K562 (cell line): ENCODE measurements around the gene PSORS1C1. TPM values are rescaled to one million over a fixed set of nuclear protein-coding genes. Genes with fewer than 3 reads are reported as not detected.
A peak's percentile ranks its signal among the peaks of the same experiment; 100 is the strongest.

ENCODE experiments used
- CBX5 ChIP-seq: IDR thresholded peaks from 2 replicates; pipeline ENCODE4 v1.6.1; 2014; ENCODE audit warnings: low read depth, borderline replicate concordance
- CLOCK ChIP-seq: fragments of 250-450 bp; sonication (Bioruptor Pico); IDR thresholded peaks from 2 replicates; pipeline ENCODE4 v1.4.0; 2020; ENCODE audit warnings: mild to moderate bottlenecking, moderate library complexity, borderline replicate concordance
- CREB3 ChIP-seq: fragments of 450-650 bp; conservative IDR thresholded peaks from 2 replicates; pipeline ENCODE4 v1.6.1; 2016; ENCODE audit warnings: missing genetic modification characterization, low read depth, mild to moderate bottlenecking, missing compliant biosample characterization, moderate library complexity
- EGR1 ChIP-seq: fragments of 450-650 bp; conservative IDR thresholded peaks from 2 replicates; pipeline ENCODE4 v1.6.1; 2017; ENCODE audit warnings: mild to moderate bottlenecking
- EHMT2 ChIP-seq: fragments of 450-650 bp; IDR thresholded peaks from 2 replicates; pipeline ENCODE4 v1.6.1; 2018; ENCODE audit warnings: antibody characterized with exemption
- JUND ChIP-seq, 2 experiments: IDR thresholded peaks; 2 replicates in 1 of 2; 3 replicates in 1 of 2; pipeline ENCODE4 v1.6.1; 2011; ENCODE audit warnings: borderline replicate concordance in 2 of 2, low read depth in 2 of 2, low read length in 2 of 2, improper control_type of control experiment in 1 of 2, missing biosample characterization in 1 of 2, missing genetic modification characterization in 1 of 2, missing genetic modification reagents in 1 of 2
- MBD2 ChIP-seq: sonication (generic); IDR thresholded peaks from 2 replicates; pipeline ENCODE4 v1.6.1; 2016; ENCODE audit warnings: low read depth, borderline replicate concordance
- MTA2 ChIP-seq: fragments of 450-650 bp; IDR thresholded peaks from 2 replicates; pipeline ENCODE4 v1.6.1; 2016; ENCODE audit warnings: low read depth
- NCOA1 ChIP-seq: fragments of 450-650 bp; IDR thresholded peaks from 2 replicates; pipeline ENCODE4 v1.6.1; 2016; ENCODE audit warnings: low read depth
- NFIX ChIP-seq: fragments of 250-450 bp; sonication (Bioruptor Pico); IDR thresholded peaks from 2 replicates; pipeline ENCODE4 v1.4.0; 2020; ENCODE audit warnings: low read depth, mild to moderate bottlenecking, moderate library complexity
- PCBP1 ChIP-seq: fragments of 200-400 bp; formaldehyde crosslinking; IDR thresholded peaks from 2 replicates; pipeline ENCODE4 v1.6.1; 2018; ENCODE audit warnings: mild to moderate bottlenecking, low read depth, low read length; ENCODE audit not compliant: poor library complexity, severe bottlenecking
- RAD21 ChIP-seq, 2 experiments: fragments of 250-450 bp in 1 of 2; fragments of 450-650 bp in 1 of 2; sonication (Bioruptor Pico) in 1 of 2; formaldehyde crosslinking in 1 of 2; IDR thresholded peaks in 1 of 2; conservative IDR thresholded peaks in 1 of 2; 2 replicates each; pipeline versions ENCODE4 v1.4.0 to v1.8.0; 2020 to 2022; ENCODE audit warnings: mild to moderate bottlenecking in 2 of 2, moderate library complexity in 1 of 2
- TCF3 ChIP-seq: sonication (generic); formaldehyde crosslinking; IDR thresholded peaks from 2 replicates; pipeline ENCODE4 v1.4.0; 2020; ENCODE audit warnings: mild to moderate bottlenecking, missing genetic modification reagents
- THAP7 ChIP-seq: fragments of 250-450 bp; sonication (Bioruptor Pico); IDR thresholded peaks from 2 replicates; pipeline ENCODE4 v1.5.0; 2021
- ZBTB1 ChIP-seq: sonication (generic); formaldehyde crosslinking; IDR thresholded peaks from 2 replicates; pipeline ENCODE4 v1.8.1; 2023; ENCODE audit warnings: missing genetic modification reagents, low read depth, mild to moderate bottlenecking, borderline replicate concordance
- ZBTB49 ChIP-seq: sonication (generic); formaldehyde crosslinking; IDR thresholded peaks from 2 replicates; pipeline ENCODE4 v1.8.0; 2022; ENCODE audit warnings: missing genetic modification reagents, mild to moderate bottlenecking, borderline replicate concordance
- ZKSCAN8 ChIP-seq: fragments of 200-800 bp; sonication (Bioruptor generic); IDR thresholded peaks from 2 replicates; pipeline ENCODE4 v1.6.1; 2016; ENCODE audit warnings: missing genetic modification characterization, missing compliant biosample characterization
- ZNF280B ChIP-seq: fragments of 250-450 bp; sonication (Bioruptor Pico); IDR thresholded peaks from 2 replicates; pipeline ENCODE4 v1.5.1; 2021; ENCODE audit warnings: mild to moderate bottlenecking
- ZNF764 ChIP-seq: fragments of 250-450 bp; sonication (Bioruptor Pico); IDR thresholded peaks from 2 replicates; pipeline ENCODE4 v1.4.0; 2020; ENCODE audit warnings: low read depth, mild to moderate bottlenecking, moderate library complexity
- ZNF77 ChIP-seq: fragments of 250-450 bp; sonication (Bioruptor Pico); IDR thresholded peaks from 2 replicates; pipeline ENCODE4 v1.5.0; 2020
- polyA plus RNA-seq, 8 experiments: library from polyadenylated mRNA; depleted of rRNA in 4 of 8; stranded (reverse) in 5 of 8; unstranded in 3 of 8; fragments of >200 nt; fragmentation: Nextera tagmentation in 2 of 8; fragmentation: Illumina TruSeq in 1 of 8; extraction: Ambion mirVana in 2 of 8; extraction: Trizol in 1 of 8; gene quantifications; 2 replicates each; pipeline versions ENCODE4 v1.2.1 to v1.2.3, GENCODE V29; 2011 to 2014; ENCODE audit warnings: inconsistent platforms in 1 of 8, missing spikeins in 1 of 8
- total RNA-seq, 7 experiments: library from RNA; depleted of rRNA in 6 of 7; stranded (reverse); fragments of >200 nt in 6 of 7; fragmentation: Illumina TruSeq in 2 of 7; extraction: Trizol in 2 of 7; gene quantifications; 2 replicates each; pipeline versions ENCODE4 v1.2.1 to v1.2.3, GENCODE V29; 2011 to 2021; ENCODE audit warnings: low replicate concordance in 1 of 7

PSORS1C1 gene
- total and polyA plus RNA-seq, 9 of the 15 experiments (the other 6 are each of a cell fraction or from before 2014, with no cell fraction given), result 0.11 TPM; not detected in 8

GRCh38 chr6:31087494-31088089 lies 27.0 kb upstream of the PSORS1C1 start (continued):
- TF ChIP-seq CREB3 (tag), result no peak
- TF ChIP-seq NFIX (CRISPR knock-in tag), result no peak
- TF ChIP-seq MTA2, result no peak
- no peak for TF ChIP-seq ZNF77 (CRISPR knock-in tag)
- no peak for TF ChIP-seq PCBP1
- TF ChIP-seq MBD2, result no peak
- peak; percentile 83 to 88 for TF ChIP-seq RAD21 (CRISPR knock-in tag; conservative IDR thresholded peaks at IDR 0.05 in 1 of 2, IDR thresholded peaks at IDR 0.05 in 1 of 2)
- no peak for TF ChIP-seq ZNF764
- TF ChIP-seq EGR1, result no peak
- TF ChIP-seq ZKSCAN8 (CRISPR knock-in tag), result no peak
- TF ChIP-seq JUND (IDR thresholded peaks at IDR 0.05; ENCODE audit: borderline replicate concordance, low read depth, low read length), result peak; percentile 65; the same call in 1 of the 2 replicates
- peak; percentile 44; the same call in 1 of the 3 replicates for TF ChIP-seq JUND (tag; IDR thresholded peaks at IDR 0.05; ENCODE audit: borderline replicate concordance, low read depth, low read length)
- TF ChIP-seq ZNF280B, result no peak
- no peak for TF ChIP-seq TCF3 (CRISPR knock-in tag)
- no peak for TF ChIP-seq ZBTB49 (CRISPR knock-in tag)
- TF ChIP-seq EHMT2, result no peak
- no peak for TF ChIP-seq CBX5
- TF ChIP-seq CLOCK (CRISPR knock-in tag), result no peak
- TF ChIP-seq NCOA1, result no peak
- no peak for TF ChIP-seq THAP7 (CRISPR knock-in tag)
- no peak for TF ChIP-seq ZBTB1 (CRISPR knock-in tag)
